SK-N-SH (cell line): ENCODE data around the gene AGXT.

Experiments
- CHD2 ChIP-seq: fragments of 150-350 bp; IDR thresholded peaks from 2 replicates; pipeline ENCODE4 v1.6.1; 2018; ENCODE audit warnings: low read length; ENCODE audit not compliant: partially characterized antibody
- CTCF ChIP-seq: fragments of 200-600 bp; sonication (generic); IDR thresholded peaks from 2 replicates; pipeline ENCODE4 v1.6.1; 2017; ENCODE audit warnings: antibody characterized with exemption, mild to moderate bottlenecking, moderate library complexity
- GABPA ChIP-seq: IDR thresholded peaks from 2 replicates; pipeline ENCODE4 v1.4.0; 2012; ENCODE audit warnings: low read depth, mild to moderate bottlenecking
- MEF2A ChIP-seq: IDR thresholded peaks from 2 replicates; pipeline ENCODE4 v1.4.0; 2012; ENCODE audit warnings: low read depth, borderline replicate concordance
- MXI1 ChIP-seq: IDR thresholded peaks from 2 replicates; pipeline ENCODE4 v1.6.1; 2012; ENCODE audit warnings: mild to moderate bottlenecking, low read depth, low read length, improper control_type of control experiment
- NFIC ChIP-seq: IDR thresholded peaks from 2 replicates; pipeline ENCODE4 v1.4.0; 2012; ENCODE audit warnings: borderline replicate concordance
- SIN3A ChIP-seq: IDR thresholded peaks from 2 replicates; pipeline ENCODE4 v1.6.1; 2012; ENCODE audit warnings: low read depth, mild to moderate bottlenecking, low read length, moderate library complexity, borderline replicate concordance
- SMC3 ChIP-seq: IDR thresholded peaks from 2 replicates; pipeline ENCODE4 v1.6.1; 2012; ENCODE audit warnings: low read depth, low read length, improper control_type of control experiment
- TCF12 ChIP-seq: IDR thresholded peaks from 2 replicates; pipeline ENCODE4 v1.4.0; 2012
- YY1 ChIP-seq: IDR thresholded peaks from 2 replicates; pipeline ENCODE4 v1.4.0; 2012; ENCODE audit warnings: low read depth, mild to moderate bottlenecking

- TF ChIP-seq SIN3A (no peak), TCF12 (no peak), SMC3 (no peak), CTCF (no peak), MEF2A (no peak), YY1 (no peak), GABPA (no peak), MXI1 (no peak), CHD2 (no peak), NFIC (no peak)
These were observed 13.3 kb downstream of the AGXT start for GRCh38 chr2:240881913-240882312.
